Prostate gland (tissue), 2 donors: ENCODE results near the gene PIGQ.

ENCODE experiments used
- CTCF ChIP-seq, 4 experiments: fragments of 200-600 bp in 2 of 4; fragments of 450-650 bp in 2 of 4; sonication (generic) in 2 of 4; IDR thresholded peaks; 1 replicate in 3 of 4; 2 replicates in 1 of 4; pipeline ENCODE4 v1.5.1; 2016 to 2019; ENCODE audit warnings: antibody characterized with exemption in 4 of 4, mild to moderate bottlenecking in 2 of 4, moderate library complexity in 2 of 4
- POLR2AphosphoS5 ChIP-seq: sonication (generic); formaldehyde crosslinking; IDR thresholded peaks from one replicate; pipeline ENCODE4 v1.6.1; 2017; ENCODE audit warnings: antibody characterized with exemption

GRCh38 chr16:578232-578869, 8.6 kb downstream of the PIGQ start:
- TF ChIP-seq CTCF (IDR thresholded peaks at IDR 0.05), result no peak
- no peak for TF ChIP-seq POLR2AphosphoS5
